Panc1 (cell line): ENCODE results near the gene LMCD1. TPM values are rescaled to one million over a fixed set of nuclear protein-coding genes. Genes with fewer than 3 reads are reported as not detected.

ENCODE experiments used
- ATAC-seq: fragments of 200-7000 bp; cut with Tn5 transposase; 2 replicates; pipeline ENCODE4 v1.9.1; 2020; ENCODE audit warnings: mild to moderate bottlenecking, moderate library complexity
- BruUV-seq: library from RNA; stranded (reverse); fragments of 400-500 nt; replicated peaks from 2 replicates; lab custom pipeline; 2021; lab: Mats Ljungman, UMichigan
- CTCF ChIA-PET: fragments of 300-600 bp; sonication (Branson Sonifier 250); formaldehyde crosslinking; loops from one replicate; lab custom pipeline; 2022; ENCODE audit warnings: antibody characterized with exemption; lab: Charles Lee
- POLR2A ChIA-PET: fragments of 300-600 bp; sonication (Branson Sonifier 250); formaldehyde crosslinking; loops from one replicate; lab custom pipeline; 2022; ENCODE audit warnings: antibody characterized with exemption; lab: Charles Lee
- DNase-seq: peaks from one replicate; pipeline ENCODE4 v3.0.0-alpha.2; 2010; ENCODE audit warnings: low read depth, low spot score
- H3K27ac ChIP-seq: 2 replicates; pipeline ENCODE4 v1.5.1; 2011; ENCODE audit warnings: mild to moderate bottlenecking, low read length, inconsistent platforms
- H3K27me3 ChIP-seq: fragments of 200-500 bp; sonication (Bioruptor generic); 2 replicates; pipeline ENCODE4 v1.6.0; 2014; ENCODE audit warnings: low read length, inconsistent platforms; ENCODE audit not compliant: control insufficient read depth, insufficient read depth
- H3K36me3 ChIP-seq: fragments of 200-500 bp; sonication (Bioruptor generic); 2 replicates; pipeline ENCODE4 v1.5.1; 2014; ENCODE audit warnings: inconsistent platforms, mild to moderate bottlenecking, low read length, moderate library complexity; ENCODE audit not compliant: control insufficient read depth, insufficient read depth
- H3K4me1 ChIP-seq: 2 replicates; pipeline ENCODE4 v1.5.1; 2011; ENCODE audit warnings: inconsistent platforms, mild to moderate bottlenecking, low read length, moderate library complexity; ENCODE audit not compliant: control insufficient read depth, insufficient read depth
- H3K4me3 ChIP-seq, 2 experiments: 2 replicates each; pipeline ENCODE4 v1.5.1; 2011 to 2012; ENCODE audit warnings: low read depth in 2 of 2, low read length in 2 of 2, mild to moderate bottlenecking in 2 of 2, inconsistent platforms in 1 of 2, moderate library complexity in 1 of 2
- H3K9me3 ChIP-seq: fragments of 200-500 bp; sonication (Bioruptor generic); 2 replicates; pipeline ENCODE4 v1.5.1; 2014; ENCODE audit warnings: low read depth, mild to moderate bottlenecking, inconsistent platforms, low read length, moderate library complexity; ENCODE audit not compliant: control insufficient read depth, insufficient read depth
- POLR2AphosphoS5 ChIP-seq: IDR thresholded peaks from 2 replicates; pipeline ENCODE4 v1.6.1; 2012; ENCODE audit warnings: mild to moderate bottlenecking, low read depth, low read length, moderate library complexity
- SIN3A ChIP-seq: IDR thresholded peaks from 2 replicates; pipeline ENCODE4 v1.6.1; 2012; ENCODE audit warnings: low read depth, mild to moderate bottlenecking, low read length, moderate library complexity, borderline replicate concordance; ENCODE audit not compliant: insufficient read depth
- TCF7L2 ChIP-seq: IDR thresholded peaks from 2 replicates; pipeline ENCODE4 v1.6.1; 2011; ENCODE audit warnings: mild to moderate bottlenecking, low read depth, low read length, inconsistent platforms
- in situ Hi-C: cut with HindIII; loops from 2 replicates; pipeline ENCODE4 v1.10.0; 2016; ENCODE audit warnings: low sequenced_read_pairs, low pct_unique_long_range_greater_than_20kb
- intact Hi-C: fragments of 100-400 bp; cut with micrococcal nuclease; formaldehyde crosslinking; loops from one replicate; pipeline ENCODE4 v1.10.0; 2022; ENCODE audit not compliant: unreplicated experiment
- total RNA-seq: library from RNA; stranded (reverse); gene quantifications from one replicate; pipeline ENCODE4 v1.2.1, GENCODE V29; 2021; ENCODE audit not compliant: unreplicated experiment
- TF ChIP-seq, protein P1 (sequence below), 2 experiments: IDR thresholded peaks; 2 replicates each; pipeline ENCODE4 v1.6.1; 2011 to 2012; ENCODE audit warnings: low read depth in 2 of 2, control low read depth in 1 of 2, low read length in 1 of 2, mild to moderate bottlenecking in 1 of 2, moderate library complexity in 1 of 2; ENCODE audit not compliant: insufficient read depth in 1 of 2
- TF ChIP-seq, protein P2 (sequence below): fragments of 450-650 bp; IDR thresholded peaks from 2 replicates; pipeline ENCODE4 v1.5.1; 2017; ENCODE audit warnings: mild to moderate bottlenecking

The LMCD1 gene
- total RNA-seq, 1 experiment from 2014 or later, result 24.8 TPM

DNA sequence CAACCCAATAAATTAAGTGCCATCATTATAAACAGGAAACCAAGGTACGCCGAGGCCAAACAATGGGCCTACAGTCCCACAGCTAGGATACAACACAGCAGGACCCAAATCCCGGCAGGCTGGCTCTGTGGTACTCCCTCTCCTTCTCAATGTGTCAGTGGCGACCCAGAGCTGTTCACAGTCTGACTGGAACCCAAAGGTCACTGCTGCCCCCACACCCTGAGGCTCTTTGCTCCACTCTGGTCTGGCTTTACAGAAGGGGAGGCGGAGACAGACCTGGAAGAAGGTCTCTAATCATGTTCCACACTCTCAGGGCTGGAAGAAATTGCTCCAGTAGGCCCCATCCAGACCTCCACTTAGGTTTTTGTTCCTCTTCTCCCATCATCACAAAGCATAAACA is 48.5 kb upstream of the LMCD1 start:
- Histone ChIP-seq H3K9me3 (no peaks in the 10 kb centered on the region), H3K36me3 (no peaks in the 10 kb centered on the region), H3K4me3 (no peak overlapping the region), H3K27ac (no peak overlapping the region), H3K4me1 (no peaks in the 10 kb centered on the region), H3K27me3 (no peaks in the 10 kb centered on the region)
- intact Hi-C loops, result no loop called here
- in situ Hi-C loops, result no loop called here
- no peak for DNase-seq
- no peak for ATAC-seq
- TF ChIP-seq, protein P1, sequence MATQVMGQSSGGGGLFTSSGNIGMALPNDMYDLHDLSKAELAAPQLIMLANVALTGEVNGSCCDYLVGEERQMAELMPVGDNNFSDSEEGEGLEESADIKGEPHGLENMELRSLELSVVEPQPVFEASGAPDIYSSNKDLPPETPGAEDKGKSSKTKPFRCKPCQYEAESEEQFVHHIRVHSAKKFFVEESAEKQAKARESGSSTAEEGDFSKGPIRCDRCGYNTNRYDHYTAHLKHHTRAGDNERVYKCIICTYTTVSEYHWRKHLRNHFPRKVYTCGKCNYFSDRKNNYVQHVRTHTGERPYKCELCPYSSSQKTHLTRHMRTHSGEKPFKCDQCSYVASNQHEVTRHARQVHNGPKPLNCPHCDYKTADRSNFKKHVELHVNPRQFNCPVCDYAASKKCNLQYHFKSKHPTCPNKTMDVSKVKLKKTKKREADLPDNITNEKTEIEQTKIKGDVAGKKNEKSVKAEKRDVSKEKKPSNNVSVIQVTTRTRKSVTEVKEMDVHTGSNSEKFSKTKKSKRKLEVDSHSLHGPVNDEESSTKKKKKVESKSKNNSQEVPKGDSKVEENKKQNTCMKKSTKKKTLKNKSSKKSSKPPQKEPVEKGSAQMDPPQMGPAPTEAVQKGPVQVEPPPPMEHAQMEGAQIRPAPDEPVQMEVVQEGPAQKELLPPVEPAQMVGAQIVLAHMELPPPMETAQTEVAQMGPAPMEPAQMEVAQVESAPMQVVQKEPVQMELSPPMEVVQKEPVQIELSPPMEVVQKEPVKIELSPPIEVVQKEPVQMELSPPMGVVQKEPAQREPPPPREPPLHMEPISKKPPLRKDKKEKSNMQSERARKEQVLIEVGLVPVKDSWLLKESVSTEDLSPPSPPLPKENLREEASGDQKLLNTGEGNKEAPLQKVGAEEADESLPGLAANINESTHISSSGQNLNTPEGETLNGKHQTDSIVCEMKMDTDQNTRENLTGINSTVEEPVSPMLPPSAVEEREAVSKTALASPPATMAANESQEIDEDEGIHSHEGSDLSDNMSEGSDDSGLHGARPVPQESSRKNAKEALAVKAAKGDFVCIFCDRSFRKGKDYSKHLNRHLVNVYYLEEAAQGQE (IDR thresholded peaks at IDR 0.05; ENCODE audit: insufficient read depth in 1 of 2, low read depth in 2 of 2, low read length in 1 of 2), result no peak
- ChIA-PET CTCF (no interaction called here), POLR2A (no interaction called here)
- no TSS peak for BruUV-seq

DNA sequence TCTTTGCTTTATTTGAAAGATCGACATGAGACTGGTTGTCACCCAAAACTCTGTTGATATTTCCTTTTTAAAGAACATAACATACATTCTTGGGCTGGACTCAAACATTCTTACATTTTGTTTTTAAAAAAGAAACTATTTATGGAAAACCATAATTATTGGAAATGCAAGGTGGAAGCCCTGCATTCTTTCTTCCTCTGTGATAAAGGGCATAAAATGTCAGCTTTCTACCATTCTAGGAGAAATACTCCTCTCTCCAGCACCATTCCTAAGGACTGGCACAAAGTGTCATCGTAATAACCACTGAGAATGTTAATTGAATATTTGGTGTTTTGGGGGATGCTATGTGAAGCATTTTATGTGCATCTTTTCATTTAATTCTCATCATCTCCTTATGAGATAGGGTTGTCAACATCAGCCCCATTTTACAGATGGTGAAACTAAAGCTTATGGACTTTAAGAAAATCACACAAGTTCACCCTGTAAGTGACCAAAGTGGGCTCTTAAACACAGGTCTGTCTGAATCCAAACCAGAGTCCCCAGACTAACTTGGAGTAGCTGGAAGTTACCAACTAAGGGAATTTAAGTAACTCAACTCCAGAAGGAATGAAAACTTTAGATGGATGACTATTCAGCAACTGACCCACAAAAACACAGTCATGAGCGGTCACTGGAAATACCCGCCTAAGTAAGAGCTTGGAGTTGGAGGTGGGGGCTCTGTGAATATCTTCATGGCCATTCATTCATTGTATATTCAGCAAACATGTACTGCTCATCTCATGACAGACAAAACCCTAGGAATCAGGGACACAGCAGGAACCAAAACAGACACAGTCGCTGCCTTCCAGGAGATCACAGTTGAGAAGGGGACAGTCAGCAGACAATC is 45.9 kb upstream of the LMCD1 start:
- TF ChIP-seq TCF7L2 (no peak), POLR2AphosphoS5 (no peak), SIN3A (no peak)
- TF ChIP-seq, protein P1 (IDR thresholded peaks at IDR 0.05; ENCODE audit: insufficient read depth in 1 of 2, low read depth in 2 of 2, low read length in 1 of 2), result no peak
- TF ChIP-seq, protein P2, sequence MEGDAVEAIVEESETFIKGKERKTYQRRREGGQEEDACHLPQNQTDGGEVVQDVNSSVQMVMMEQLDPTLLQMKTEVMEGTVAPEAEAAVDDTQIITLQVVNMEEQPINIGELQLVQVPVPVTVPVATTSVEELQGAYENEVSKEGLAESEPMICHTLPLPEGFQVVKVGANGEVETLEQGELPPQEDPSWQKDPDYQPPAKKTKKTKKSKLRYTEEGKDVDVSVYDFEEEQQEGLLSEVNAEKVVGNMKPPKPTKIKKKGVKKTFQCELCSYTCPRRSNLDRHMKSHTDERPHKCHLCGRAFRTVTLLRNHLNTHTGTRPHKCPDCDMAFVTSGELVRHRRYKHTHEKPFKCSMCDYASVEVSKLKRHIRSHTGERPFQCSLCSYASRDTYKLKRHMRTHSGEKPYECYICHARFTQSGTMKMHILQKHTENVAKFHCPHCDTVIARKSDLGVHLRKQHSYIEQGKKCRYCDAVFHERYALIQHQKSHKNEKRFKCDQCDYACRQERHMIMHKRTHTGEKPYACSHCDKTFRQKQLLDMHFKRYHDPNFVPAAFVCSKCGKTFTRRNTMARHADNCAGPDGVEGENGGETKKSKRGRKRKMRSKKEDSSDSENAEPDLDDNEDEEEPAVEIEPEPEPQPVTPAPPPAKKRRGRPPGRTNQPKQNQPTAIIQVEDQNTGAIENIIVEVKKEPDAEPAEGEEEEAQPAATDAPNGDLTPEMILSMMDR, result no peak
- H3K4me3 ChIP-seq, result no peak overlapping the region
- BruUV-seq, result no TSS peak
- H3K4me1 ChIP-seq, result no peaks in the 10 kb centered on the region
- in situ Hi-C loops, result no loop called here
- no peaks in the 10 kb centered on the region for H3K9me3 ChIP-seq
- DNase-seq, result no peak
- H3K36me3 ChIP-seq, result no peaks in the 10 kb centered on the region
- ATAC-seq, result no peak
- no peak overlapping the region for H3K27ac ChIP-seq
- POLR2A ChIA-PET, result no interaction called here
- intact Hi-C loops, result no loop called here
- CTCF ChIA-PET, result no interaction called here
- no peaks in the 10 kb centered on the region for H3K27me3 ChIP-seq
